ENCODE results near the gene ANKRD6.

GRCh38 chr6:89438248-89438647 lies 5.3 kb downstream of the ANKRD6 start:
- TF ChIP-seq CTCF (IDR thresholded peaks at IDR 0.05) (no peak), POLR2A (IDR thresholded peaks at IDR 0.05) (no peak)
